Subcutaneous abdominal adipose tissue (tissue), 5 donors: ENCODE results near the gene BABAM2.
A peak's percentile ranks its signal among the peaks of the same experiment; 100 is the strongest.

Experiments used
- H3K27ac ChIP-seq: one replicate; pipeline ENCODE4 v1.7.0; 2013; ENCODE audit warnings: low read depth, mild to moderate bottlenecking, inconsistent platforms, low read length, moderate library complexity
- H3K27me3 ChIP-seq, 5 donors: one replicate each; pipeline ENCODE4 v1.7.0; 2013; ENCODE audit warnings: low read length in 5 of 5, inconsistent platforms in 1 of 5; ENCODE audit not compliant: control insufficient read depth in 5 of 5, insufficient read depth in 4 of 5
- H3K36me3 ChIP-seq, 5 donors: one replicate each; pipeline ENCODE4 v1.7.0; 2013; ENCODE audit warnings: low read length in 5 of 5; ENCODE audit not compliant: control insufficient read depth in 5 of 5, insufficient read depth in 5 of 5
- H3K4me1 ChIP-seq, 5 donors: one replicate each; pipeline ENCODE4 v1.7.0; 2013; ENCODE audit warnings: low read length in 5 of 5, mild to moderate bottlenecking in 3 of 5, moderate library complexity in 1 of 5; ENCODE audit not compliant: control insufficient read depth in 5 of 5, insufficient read depth in 5 of 5
- H3K4me3 ChIP-seq, 5 donors: one replicate each; pipeline ENCODE4 v1.7.0; 2013; ENCODE audit warnings: low read length in 5 of 5, low read depth in 1 of 5
- H3K9ac ChIP-seq, 5 donors: one replicate each; pipeline ENCODE4 v1.7.0; 2013; ENCODE audit warnings: low read length in 5 of 5, mild to moderate bottlenecking in 4 of 5, moderate library complexity in 3 of 5
- H3K9me3 ChIP-seq, 5 donors: one replicate each; pipeline ENCODE4 v1.7.0; 2013; ENCODE audit warnings: low read length in 5 of 5; ENCODE audit not compliant: control insufficient read depth in 5 of 5
- donor health status: healthy.
- donor health status: healthy.
- donor health status: healthy.
- donor health status: healthy.
- donor health status: healthy.

The BABAM2 gene

DNA sequence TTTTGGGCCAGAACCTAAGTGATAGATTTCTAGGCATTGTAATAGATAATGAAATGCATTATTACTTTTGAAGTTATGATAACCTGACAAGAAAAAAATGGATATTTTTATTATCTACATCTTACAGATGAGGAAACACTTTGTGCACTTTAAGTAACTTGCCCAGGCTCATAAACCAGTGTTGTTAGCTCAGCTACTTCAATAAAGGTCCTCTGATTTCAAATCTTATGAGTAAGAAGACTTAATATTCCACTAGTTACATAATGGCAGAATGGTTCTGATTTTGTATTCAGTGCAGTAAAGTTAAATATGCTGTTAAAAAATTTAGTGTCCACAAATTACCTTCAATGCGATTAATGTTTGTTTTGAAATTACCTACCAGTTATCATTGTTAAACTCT, 199.0 kb downstream of the BABAM2 start:
- Histone ChIP-seq H3K36me3 (no peaks in the 10 kb centered on the region), H3K4me1 (peaks cover 0 to 3% (median 0%) of the 10 kb centered on the region in 5 donors), H3K27ac (no peak overlapping the region), H3K4me3 (no peak overlapping the region), H3K27me3 (no peaks in the 10 kb centered on the region), H3K9ac (no peak overlapping the region), H3K9me3 (no peaks in the 10 kb centered on the region)

GRCh38 chr2:28093308-28093707, 202.8 kb downstream of the BABAM2 start:
- Histone ChIP-seq H3K27ac (no peak overlapping the region), H3K27me3 (no peaks in the 10 kb centered on the region), H3K4me1 (peaks cover 0 to 11% (median 0%) of the 10 kb centered on the region in 5 donors), H3K36me3 (no peaks in the 10 kb centered on the region), H3K9ac (peak overlapping the region in 1 of 5 donors; percentile 2), H3K4me3 (no peak overlapping the region), H3K9me3 (no peaks in the 10 kb centered on the region)

DNA sequence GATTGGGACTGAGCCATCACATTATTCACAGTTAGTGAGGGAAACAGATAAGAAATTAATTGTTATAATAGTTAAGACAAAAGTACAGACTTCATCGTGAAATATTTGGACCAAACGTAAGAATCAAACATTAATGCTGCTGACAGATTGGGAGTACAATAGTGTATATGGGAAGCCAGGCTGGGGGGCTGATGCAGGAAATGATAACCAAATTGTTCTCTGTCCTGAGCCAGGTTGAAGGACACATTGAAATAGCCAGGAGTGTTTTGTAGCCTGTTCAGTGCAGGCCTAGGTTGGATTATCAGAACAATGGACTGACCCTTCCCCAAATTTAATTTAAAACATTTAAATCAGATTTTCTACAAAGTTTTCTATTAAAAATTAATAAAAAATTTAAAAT, 203.2 kb downstream of the BABAM2 start:
- H3K9me3 ChIP-seq = no peaks in the 10 kb centered on the region
- H3K4me1 ChIP-seq = peaks cover 0 to 11% (median 0%) of the 10 kb centered on the region in 5 donors
- peak overlapping the region in 1 of 5 donors; percentile 2 for H3K9ac ChIP-seq
- no peaks in the 10 kb centered on the region for H3K27me3 ChIP-seq
- no peak overlapping the region for H3K27ac ChIP-seq
- no peak overlapping the region for H3K4me3 ChIP-seq
- H3K36me3 ChIP-seq = no peaks in the 10 kb centered on the region

GRCh38 chr2:28094739-28095138, 204.2 kb downstream of the BABAM2 start:
- H3K9me3 ChIP-seq = no peaks in the 10 kb centered on the region
- H3K27me3 ChIP-seq = no peaks in the 10 kb centered on the region
- H3K4me3 ChIP-seq = no peak overlapping the region
- H3K36me3 ChIP-seq = no peaks in the 10 kb centered on the region
- no peak overlapping the region for H3K27ac ChIP-seq
- H3K4me1 ChIP-seq = peaks cover 0 to 11% (median 0%) of the 10 kb centered on the region in 5 donors
- H3K9ac ChIP-seq = no peak overlapping the region

DNA sequence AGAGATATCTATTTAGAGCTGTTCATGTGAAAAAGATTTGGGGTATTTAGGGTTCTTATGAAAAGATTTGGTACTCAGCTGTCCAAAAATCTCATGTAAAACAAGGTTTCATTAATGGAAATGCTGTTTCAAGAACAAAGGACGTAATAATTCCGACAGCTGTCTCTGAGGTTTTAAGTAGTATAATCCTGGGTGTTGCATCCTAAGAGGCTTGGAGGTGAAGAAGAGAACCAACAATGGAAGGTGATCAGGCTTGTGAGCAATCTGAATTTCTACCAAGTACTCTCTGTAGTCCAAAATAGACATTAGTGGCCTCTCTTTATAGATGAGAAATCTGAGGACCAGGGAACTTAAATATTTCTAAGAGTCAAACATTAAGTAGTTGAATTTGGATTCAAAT, 205.1 kb downstream of the BABAM2 start:
- no peaks in the 10 kb centered on the region for H3K27me3 ChIP-seq
- H3K9me3 ChIP-seq = no peaks in the 10 kb centered on the region

GRCh38 chr2:28096421-28096820, 205.9 kb downstream of the BABAM2 start:
- H3K9me3 ChIP-seq = no peaks in the 10 kb centered on the region
- no peak overlapping the region for H3K9ac ChIP-seq
- H3K36me3 ChIP-seq = no peaks in the 10 kb centered on the region
- no peaks in the 10 kb centered on the region for H3K27me3 ChIP-seq
- no peak overlapping the region for H3K4me3 ChIP-seq
- peaks cover 0 to 13% (median 0%) of the 10 kb centered on the region in 5 donors for H3K4me1 ChIP-seq
- H3K27ac ChIP-seq = no peak overlapping the region

More for the DNA sequence above, 205.1 kb downstream of the BABAM2 start:
- no peak overlapping the region for H3K4me3 ChIP-seq
- H3K36me3 ChIP-seq = no peaks in the 10 kb centered on the region
- peaks cover 0 to 11% (median 0%) of the 10 kb centered on the region in 5 donors for H3K4me1 ChIP-seq
- no peak overlapping the region for H3K27ac ChIP-seq
- no peak overlapping the region for H3K9ac ChIP-seq

- no peaks in the 10 kb centered on the region for H3K27me3 ChIP-seq
- no peak overlapping the region for H3K4me3 ChIP-seq
- H3K4me1 ChIP-seq = peaks cover 0 to 30% (median 11%) of the 10 kb centered on the region in 5 donors
- H3K9ac ChIP-seq = no peak overlapping the region
- no peaks in the 10 kb centered on the region for H3K36me3 ChIP-seq
- H3K9me3 ChIP-seq = no peaks in the 10 kb centered on the region
- H3K27ac ChIP-seq = no peak overlapping the region
These were observed 208.1 kb downstream of the BABAM2 start for GRCh38 chr2:28098501-28099225.

GRCh38 chr2:28101123-28101522, 210.6 kb downstream of the BABAM2 start:
- Histone ChIP-seq H3K27ac (no peak overlapping the region), H3K9me3 (no peaks in the 10 kb centered on the region), H3K36me3 (no peaks in the 10 kb centered on the region), H3K9ac (no peak overlapping the region), H3K27me3 (no peaks in the 10 kb centered on the region), H3K4me3 (no peak overlapping the region), H3K4me1 (peaks cover 0 to 30% (median 11%) of the 10 kb centered on the region in 5 donors)

- H3K27me3 ChIP-seq = no peaks in the 10 kb centered on the region
- peaks cover 0 to 24% (median 11%) of the 10 kb centered on the region in 5 donors for H3K4me1 ChIP-seq
- H3K9ac ChIP-seq = no peak overlapping the region
- no peaks in the 10 kb centered on the region for H3K9me3 ChIP-seq
- H3K36me3 ChIP-seq = no peaks in the 10 kb centered on the region
- H3K27ac ChIP-seq = peak overlapping the region; percentile 35
- peak overlapping the region in 3 of 5 donors; percentile 21 to 57 (median 29) for H3K4me3 ChIP-seq
These were observed 211.4 kb downstream of the BABAM2 start for GRCh38 chr2:28101892-28102291.

DNA sequence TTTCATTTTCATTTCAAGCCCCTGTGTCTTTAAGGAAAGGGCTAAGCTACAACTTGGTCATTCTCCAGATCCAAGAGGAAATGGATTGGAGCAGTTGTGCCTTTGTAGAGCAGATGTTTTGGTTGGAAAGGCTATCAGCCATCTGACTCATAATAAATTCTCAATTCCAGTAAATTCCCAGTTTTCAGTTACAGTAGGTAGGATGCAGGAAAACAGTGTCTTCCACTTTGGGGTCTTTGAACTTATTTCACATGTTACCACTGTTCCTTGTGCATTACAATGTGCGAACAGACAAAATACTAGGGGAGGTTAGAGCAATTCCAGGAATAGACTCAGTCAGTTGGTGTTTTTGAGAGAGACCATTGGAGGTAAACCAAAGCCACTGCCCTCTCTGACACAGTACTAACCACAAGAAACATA, 211.9 kb downstream of the BABAM2 start:
- Histone ChIP-seq H3K4me3 (peak overlapping the region in 3 of 5 donors; percentile 21 to 57 (median 29)), H3K9ac (peak overlapping the region in 1 of 5 donors; percentile 1), H3K9me3 (no peaks in the 10 kb centered on the region), H3K4me1 (peaks cover 0 to 22% (median 11%) of the 10 kb centered on the region in 5 donors), H3K36me3 (no peaks in the 10 kb centered on the region), H3K27ac (peak overlapping the region; percentile 35), H3K27me3 (no peaks in the 10 kb centered on the region)
